Measurements from ENCODE around the gene CABP1. TPM values are rescaled to one million over a fixed set of nuclear protein-coding genes. Genes with fewer than 3 reads are reported as not detected.

Gene CABP1
- polyA plus RNA-seq, 4 donors, result 2.3 to 6.6 (median 4.9) TPM

- no peak for DNase-seq (ENCODE audit: low read depth in 4 of 4, low spot score in 3 of 4)
These were observed 10.1 kb upstream of the CABP1 start for GRCh38 chr12:120630104-120630892.

GRCh38 chr12:120631097-120631496 lies 9.3 kb upstream of the CABP1 start:
- no peak for DNase-seq (ENCODE audit: low read depth in 4 of 4, low spot score in 3 of 4)

- no peak for DNase-seq (ENCODE audit: low read depth in 4 of 4, low spot score in 3 of 4)
These were observed 721 bp downstream of the CABP1 start for GRCh38 chr12:120640861-120641833.

DNA sequence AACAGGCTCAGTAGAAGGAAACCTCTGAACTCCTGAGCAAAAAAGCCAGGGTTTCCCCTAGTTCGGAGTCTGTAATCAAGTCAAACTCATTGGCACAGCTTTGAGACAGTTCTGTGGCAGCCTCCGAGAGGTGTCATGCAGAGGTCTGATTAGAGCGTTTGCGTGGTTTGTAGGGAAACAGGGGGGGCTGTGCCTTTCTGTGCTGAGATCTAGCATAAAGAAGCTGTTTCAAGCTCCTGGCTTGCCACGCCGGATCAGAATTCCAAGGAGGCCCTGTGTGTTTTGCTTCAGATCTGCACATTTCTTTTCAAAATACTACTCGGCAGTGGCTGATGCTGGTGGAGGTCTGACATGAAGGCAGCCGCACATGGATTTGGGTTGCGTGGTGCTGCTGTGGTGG lies 1.7 kb downstream of the CABP1 start:
- DNase-seq (ENCODE audit: low read depth in 4 of 4, low spot score in 3 of 4), result no peak

- DNase-seq (ENCODE audit: low read depth in 4 of 4, low spot score in 3 of 4), result no peak
These were observed 2.4 kb downstream of the CABP1 start for GRCh38 chr12:120642826-120643225.

GRCh38 chr12:120643574-120643973 lies 3.1 kb downstream of the CABP1 start:
- no peak for DNase-seq (ENCODE audit: low read depth in 4 of 4, low spot score in 3 of 4)

DNA sequence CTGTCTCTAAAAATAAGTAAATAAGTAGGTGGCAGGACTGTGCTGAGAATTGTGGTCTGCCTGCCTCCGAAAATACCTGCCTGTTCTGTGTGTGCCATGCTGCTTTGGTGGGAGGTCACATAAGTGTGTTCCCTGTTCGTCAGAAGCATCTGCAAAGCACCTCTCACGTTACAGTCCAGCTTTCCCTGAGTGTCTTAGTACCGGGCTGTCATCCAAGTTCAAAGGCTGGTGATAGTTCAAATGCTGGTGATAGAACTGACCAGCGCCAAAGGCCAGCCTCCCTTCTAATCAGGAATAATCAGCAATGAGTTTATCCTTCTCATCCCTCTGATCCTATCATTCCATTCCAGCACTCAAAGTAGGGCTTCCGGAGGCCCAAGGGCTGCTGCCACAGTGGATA lies 5.6 kb downstream of the CABP1 start:
- DNase-seq (ENCODE audit: low read depth in 4 of 4, low spot score in 3 of 4), result no peak

DNA sequence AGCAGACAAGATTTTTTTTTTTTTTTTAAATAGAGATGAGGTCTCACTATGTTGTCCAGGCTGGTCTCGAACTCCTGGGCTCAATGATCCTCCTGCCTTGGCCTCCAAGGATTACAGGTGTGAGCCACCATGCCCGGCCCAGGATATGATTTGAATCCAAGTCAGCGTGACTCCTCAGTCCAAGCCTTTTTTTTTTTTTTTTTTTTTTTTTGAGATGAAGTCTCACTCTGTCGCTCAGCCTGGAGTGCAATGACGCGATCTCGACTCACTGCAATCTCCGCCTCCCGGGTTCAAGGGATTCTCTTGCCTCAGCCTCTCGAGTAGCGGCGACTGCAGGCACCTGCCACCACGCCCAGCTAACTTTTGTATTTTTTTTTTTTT lies 6.9 kb downstream of the CABP1 start:
- no peak for DNase-seq (ENCODE audit: low read depth in 4 of 4, low spot score in 3 of 4)

- no peak for DNase-seq (ENCODE audit: low read depth in 4 of 4, low spot score in 3 of 4)
These were observed 9.2 kb downstream of the CABP1 start for GRCh38 chr12:120649442-120650232.

DNA sequence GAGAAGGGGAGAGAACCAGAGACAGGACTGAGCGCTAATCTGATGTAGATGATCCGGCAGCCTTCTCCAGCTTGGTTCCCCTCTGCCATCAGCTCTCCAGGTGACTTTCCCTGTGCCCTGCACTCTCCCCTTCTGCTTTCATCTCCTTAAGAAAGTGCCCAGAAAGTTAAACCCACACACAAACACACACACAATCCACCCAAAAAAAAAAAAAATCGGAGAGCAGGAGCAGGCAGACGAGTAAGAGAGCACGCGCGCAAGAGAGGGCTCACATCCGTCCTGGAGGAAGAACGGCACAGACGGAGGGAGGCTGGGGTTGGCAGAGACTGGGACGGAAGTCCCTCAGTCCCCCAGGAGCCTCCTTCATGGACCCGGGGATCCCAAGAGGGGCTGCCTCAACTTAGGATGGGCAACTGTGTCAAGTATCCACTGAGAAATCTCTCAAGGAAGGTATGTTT lies 9.8 kb downstream of the CABP1 start:
- DNase-seq (ENCODE audit: low read depth in 4 of 4, low spot score in 3 of 4), result no peak

DNA sequence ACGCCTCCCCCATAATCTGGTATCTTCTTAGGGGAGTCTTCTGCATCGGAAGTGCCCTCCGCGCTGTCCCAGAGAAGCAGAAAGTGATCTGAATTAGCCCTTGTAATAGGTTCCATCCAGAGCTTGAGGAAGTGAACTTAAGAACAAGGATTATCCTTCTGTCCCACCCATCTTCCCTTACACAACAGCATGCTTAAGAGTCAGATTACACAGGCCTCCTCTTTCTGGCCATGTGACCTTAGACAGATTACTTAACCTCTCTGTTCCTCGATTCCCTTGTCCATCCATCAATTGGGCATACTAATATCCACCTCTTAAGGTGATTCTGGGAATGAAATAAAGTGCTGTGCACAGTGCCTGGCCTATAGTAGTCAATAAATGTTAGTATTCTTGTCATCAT lies 11.4 kb downstream of the CABP1 start:
- no peak for DNase-seq (ENCODE audit: low read depth in 4 of 4, low spot score in 3 of 4)

DNA sequence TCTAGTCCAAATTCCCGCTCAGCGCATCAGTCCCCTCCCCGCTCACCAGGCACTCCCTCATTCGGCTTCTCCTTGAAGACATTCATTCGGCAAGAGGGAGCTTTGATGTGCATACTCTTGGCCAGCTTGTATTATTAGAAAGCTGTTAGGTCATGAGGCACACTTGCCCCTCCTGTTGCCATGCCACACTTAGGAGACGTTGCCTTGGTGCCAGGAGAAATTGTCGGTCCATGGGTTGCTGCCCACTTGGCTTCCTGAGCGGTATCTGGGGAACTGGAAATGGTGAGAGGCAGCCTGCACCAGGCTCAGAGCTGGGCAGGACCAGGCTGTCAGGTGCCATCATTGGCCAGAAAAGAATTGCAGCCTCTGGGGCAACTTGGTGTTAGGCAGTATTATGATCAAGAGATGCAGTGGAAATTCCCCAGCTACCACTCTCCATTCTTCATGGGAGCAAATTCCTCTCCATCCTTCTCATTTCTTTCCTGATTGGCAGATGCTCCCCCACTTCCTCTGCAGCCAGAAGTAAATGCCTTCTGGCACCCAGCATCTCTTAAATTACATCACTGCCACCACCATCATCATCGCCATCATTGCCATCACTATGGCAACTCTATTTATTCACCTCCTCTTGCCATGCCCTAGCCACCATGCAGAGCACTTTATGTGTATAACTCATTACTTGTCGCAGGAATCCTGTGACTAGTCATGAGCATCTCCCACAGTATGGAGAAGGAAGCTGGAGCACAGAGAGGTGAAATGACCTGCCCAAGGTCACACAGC lies 12.4 kb downstream of the CABP1 start:
- no peak for DNase-seq (ENCODE audit: low read depth in 4 of 4, low spot score in 3 of 4)

DNA sequence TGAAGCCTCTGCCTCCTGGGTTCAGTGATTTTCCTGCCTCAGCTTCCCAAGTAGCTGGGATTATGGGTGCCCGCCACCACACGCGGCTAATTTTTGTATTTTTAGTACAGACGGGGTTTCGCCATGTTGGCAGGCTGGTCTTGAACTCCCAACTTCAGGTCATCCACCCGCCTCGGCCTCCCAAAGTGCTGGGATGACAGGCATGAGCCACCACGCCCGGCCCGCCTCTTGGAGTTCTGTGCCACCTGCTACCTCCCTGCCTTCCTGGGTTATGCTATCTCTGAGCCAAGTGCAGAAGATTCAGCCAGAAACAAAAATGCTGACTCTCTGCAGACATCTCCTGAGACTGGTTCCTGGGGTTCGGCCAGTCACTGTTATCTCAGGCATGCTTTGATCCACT lies 13.2 kb downstream of the CABP1 start:
- DNase-seq (ENCODE audit: low read depth in 4 of 4, low spot score in 3 of 4), result no peak

DNA sequence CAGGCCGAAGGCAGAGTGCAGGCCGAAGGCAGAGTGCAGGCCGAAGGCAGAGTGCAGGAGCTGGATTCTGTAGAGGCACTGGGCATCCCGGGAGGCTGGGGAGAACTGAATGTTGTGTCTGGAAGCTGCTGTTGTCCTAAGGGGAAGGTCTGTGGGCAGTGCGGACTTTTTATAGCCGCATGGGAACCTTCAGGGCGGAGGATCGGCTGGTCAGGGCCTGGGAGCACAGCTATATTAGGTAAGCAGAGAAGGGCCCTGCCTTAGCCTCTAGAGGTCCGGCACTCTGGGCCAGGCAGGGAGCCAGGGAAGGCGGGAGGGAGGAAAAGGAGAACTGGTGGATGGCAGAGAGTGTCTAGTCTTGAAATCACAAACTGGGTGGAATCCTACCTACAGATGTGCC lies 14.2 kb downstream of the CABP1 start:
- no peak for DNase-seq (ENCODE audit: low read depth in 4 of 4, low spot score in 3 of 4)

DNA sequence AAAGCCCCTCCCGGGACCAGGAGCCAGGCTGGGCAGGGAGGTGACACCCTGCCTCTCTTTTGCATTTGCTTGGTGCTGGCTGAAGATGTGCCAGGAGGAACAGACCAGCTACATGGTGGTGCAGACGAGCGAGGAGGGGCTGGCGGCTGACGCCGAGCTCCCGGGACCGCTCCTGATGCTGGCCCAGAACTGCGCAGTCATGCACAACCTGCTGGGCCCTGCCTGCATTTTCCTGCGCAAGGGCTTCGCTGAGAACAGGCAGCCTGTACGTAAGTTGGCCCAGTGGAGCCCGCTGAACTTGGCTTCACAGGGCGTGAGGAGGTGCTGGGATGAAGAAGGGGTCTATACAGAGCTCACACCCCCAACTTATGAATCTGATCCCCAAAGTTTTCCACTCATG lies 15.6 kb downstream of the CABP1 start:
- DNase-seq (ENCODE audit: low read depth in 4 of 4, low spot score in 3 of 4), result no peak

GRCh38 chr12:120658286-120659150 lies 18.1 kb downstream of the CABP1 start:
- DNase-seq (ENCODE audit: low read depth in 4 of 4, low spot score in 3 of 4), result no peak

DNA sequence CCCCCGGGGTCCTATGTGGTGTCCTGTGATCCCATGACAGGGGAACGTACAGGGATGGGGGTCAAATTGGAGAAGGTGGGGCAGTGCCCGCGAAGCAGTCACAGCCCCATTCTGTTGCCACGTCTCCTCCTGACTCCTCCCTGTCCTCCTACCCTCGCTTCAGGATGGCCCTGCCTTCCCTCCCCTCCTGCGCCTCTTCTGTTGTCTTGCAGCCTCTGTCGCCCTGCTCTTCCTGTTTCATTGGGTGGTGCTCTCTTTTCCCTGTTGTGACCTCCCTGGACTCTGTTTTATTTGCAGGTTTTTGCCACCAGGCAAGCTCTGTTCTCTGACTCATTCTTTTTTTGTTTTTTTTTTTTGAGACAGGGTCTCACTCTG lies 18.7 kb downstream of the CABP1 start:
- no peak for DNase-seq (ENCODE audit: low read depth in 4 of 4, low spot score in 3 of 4)

- DNase-seq (ENCODE audit: low read depth in 4 of 4, low spot score in 3 of 4), result no peak
These were observed 21.0 kb downstream of the CABP1 start for GRCh38 chr12:120661432-120661831.

- no peak for DNase-seq (ENCODE audit: low read depth in 4 of 4, low spot score in 3 of 4)
These were observed 22.5 kb downstream of the CABP1 start for GRCh38 chr12:120662879-120663278.

Data from left renal pelvis (tissue), 4 donors.